HG03342 (cell line): ENCODE results near the gene RNF40.

ENCODE experiments used
- ATAC-seq: cut with Tn5 transposase; IDR thresholded peaks from one replicate; pipeline ENCODE4 v1.9.1; 2021; ENCODE audit warnings: mild to moderate bottlenecking, moderate library complexity; ENCODE audit not compliant: unreplicated experiment

The RNF40 gene

DNA sequence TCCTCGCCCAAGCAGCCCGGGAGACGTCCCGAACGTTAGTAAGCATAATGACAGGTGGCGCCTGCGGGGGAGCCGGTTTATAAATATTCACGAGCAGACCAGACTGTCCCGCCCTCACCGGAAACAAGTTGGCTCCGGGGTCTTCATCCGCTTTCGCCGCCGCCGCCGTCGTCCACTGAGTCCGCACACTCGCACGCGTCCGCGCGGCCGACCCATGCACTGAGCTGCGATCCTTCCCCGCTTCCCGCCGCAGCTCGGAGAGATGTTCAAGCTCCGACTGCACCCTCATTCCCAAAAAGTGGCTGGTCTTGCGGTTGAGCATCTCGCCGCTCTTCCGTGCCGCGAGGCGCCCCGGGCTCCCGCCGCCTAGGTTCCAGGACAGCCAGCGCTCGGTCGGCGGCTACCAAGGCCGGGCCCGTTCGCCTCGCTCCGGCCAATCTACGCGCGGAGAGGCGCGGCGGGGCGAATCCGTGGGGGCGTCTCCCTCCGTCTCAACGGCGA, 645 bp upstream of the RNF40 start:
- peak; percentile 26 for ATAC-seq

DNA sequence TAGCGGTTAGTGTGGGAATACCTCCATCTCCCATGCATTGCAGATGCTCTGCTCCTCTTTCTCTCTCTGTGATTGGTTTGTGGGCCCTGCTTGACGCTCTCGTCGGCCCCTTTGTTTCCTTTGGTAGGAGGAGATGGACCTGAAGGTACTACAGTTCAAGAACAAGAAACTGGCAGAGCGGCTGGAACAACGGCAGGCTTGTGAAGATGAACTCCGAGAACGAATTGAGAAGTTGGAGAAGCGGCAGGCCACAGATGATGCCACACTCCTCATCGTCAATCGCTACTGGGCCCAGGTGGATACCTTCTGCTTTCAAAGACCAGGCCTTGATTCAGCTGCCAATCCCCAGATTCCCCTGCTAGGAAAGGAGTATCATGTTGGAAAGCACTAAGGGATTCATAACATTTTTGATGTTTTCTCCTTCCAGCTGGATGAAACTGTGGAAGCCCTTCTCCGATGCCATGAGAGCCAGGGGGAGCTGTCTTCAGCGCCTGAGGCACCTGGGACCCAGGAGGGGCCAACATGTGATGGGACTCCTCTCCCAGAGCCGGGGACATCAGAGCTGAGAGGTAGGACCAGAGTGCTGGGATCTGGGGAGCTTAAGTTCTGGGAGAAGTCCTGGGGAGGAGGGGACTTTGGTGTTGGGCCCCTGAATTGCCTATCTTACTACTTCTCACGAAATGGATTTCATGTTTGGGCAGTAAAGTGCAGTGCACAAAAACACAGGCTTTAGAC, 1.0 kb downstream of the RNF40 start:
- no peak for ATAC-seq

DNA sequence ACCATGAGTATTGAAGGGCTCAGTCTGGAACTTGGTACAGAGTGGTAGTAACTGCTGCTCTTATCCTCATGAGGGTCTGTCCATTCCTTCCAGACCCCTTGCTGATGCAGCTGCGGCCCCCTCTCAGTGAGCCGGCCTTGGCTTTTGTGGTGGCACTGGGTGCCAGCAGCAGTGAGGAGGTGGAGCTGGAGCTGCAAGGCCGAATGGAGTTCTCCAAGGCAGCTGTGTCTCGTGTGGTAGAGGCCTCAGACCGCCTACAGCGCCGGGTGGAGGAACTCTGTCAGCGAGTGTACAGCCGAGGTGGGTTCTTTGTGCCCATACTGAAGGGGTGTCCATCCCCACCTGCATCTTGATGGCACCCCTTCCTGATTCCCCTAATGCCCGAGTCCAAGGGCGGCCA, 2.0 kb downstream of the RNF40 start:
- ATAC-seq, result no peak

DNA sequence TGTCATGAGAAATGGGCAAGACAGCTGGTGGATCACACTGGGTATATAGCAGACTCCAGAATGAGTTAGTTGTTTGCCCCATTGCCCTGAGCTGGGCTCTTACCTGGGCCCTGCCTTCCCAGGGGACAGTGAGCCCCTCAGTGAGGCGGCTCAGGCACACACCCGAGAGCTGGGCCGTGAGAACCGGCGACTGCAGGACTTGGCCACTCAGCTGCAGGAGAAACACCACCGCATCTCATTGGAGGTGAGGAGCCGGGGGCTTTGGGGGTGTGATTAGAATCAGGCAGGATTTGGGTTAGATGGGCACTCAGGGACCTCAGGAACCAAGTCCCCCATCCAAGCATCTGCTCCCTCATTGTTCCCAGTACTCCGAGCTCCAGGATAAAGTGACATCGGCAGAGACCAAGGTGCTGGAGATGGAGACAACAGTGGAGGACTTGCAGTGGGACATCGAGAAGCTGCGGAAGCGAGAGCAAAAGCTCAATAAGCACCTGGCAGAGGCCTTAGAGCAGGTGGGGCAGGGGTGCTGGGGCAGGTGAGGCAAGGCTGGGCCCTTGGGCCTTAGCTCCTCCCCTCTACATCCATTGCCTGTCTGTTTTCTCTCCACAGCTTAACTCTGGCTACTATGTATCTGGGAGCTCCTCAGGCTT, 2.8 kb downstream of the RNF40 start:
- ATAC-seq, result no peak

DNA sequence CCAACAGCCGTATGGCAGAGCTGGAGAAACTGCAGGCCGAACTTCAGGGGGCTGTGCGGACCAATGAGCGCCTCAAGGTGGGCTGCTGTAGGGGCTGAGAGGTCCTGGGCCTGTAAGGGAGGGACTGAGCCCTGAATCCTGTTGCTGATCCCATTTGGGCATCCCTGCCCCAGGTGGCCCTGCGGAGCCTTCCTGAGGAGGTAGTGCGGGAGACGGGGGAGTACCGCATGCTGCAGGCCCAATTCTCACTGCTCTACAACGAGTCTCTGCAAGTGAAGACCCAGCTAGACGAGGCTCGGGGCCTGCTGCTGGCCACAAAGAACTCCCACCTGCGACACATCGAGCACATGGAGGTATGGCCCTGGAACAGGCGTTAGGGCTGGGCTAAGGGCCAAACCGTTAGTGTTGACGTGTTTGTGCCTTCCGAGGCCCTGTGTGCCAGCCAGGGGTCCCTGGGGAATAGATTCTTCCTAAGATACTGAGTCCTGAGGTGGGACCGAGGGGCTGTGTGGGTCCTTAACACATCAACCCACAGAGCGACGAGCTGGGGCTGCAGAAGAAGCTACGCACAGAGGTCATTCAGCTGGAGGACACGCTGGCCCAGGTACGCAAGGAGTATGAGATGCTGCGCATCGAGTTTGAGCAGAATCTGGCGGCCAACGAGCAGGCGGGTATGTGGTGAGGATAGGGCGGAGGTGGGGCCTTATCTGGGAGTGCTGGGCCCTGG, 4.2 kb downstream of the RNF40 start:
- no peak for ATAC-seq

DNA sequence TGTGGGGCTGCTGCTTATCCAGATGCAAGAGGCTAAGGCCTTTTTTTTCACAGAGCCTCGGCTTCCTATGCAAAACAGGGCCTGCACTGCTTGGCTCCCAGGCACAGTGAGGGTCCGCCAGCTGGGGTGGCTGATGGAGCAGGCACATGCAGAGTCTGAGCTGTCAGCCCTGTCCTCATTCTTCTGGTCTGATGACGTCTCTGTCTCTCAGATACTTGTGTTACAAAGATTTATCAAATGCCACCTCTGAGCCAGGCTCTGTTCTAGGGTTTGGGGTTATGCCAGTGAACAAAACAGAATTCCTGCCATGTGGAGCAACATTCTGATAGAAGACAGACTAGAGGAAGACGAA, 4.8 kb downstream of the RNF40 start:
- no peak for ATAC-seq

DNA sequence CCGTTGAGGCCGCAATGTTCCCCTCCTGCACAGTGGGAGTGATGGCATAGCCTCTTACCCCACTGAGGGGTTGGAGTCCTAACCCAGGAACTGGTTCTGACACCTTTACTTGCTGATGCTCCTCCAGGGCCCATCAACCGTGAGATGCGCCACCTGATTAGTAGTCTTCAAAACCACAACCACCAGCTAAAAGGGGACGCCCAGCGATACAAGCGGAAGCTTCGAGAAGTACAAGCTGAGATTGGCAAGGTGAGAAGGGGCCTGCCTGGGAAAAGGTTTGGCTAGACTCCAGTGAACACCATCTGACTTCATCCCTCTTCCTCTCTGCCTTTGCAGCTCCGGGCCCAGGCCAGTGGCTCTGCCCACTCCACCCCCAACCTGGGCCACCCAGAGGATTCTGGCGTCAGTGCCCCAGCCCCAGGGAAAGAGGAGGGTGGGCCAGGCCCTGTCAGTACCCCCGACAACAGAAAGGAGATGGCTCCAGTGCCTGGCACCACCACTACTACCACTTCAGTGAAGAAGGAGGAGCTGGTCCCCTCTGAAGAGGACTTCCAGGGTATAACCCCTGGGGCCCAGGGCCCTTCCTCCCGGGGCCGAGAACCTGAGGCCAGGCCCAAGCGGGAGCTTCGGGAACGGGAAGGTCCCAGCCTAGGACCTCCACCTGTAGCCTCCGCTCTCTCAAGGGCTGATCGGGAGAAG, 5.8 kb downstream of the RNF40 start:
- no peak for ATAC-seq

DNA sequence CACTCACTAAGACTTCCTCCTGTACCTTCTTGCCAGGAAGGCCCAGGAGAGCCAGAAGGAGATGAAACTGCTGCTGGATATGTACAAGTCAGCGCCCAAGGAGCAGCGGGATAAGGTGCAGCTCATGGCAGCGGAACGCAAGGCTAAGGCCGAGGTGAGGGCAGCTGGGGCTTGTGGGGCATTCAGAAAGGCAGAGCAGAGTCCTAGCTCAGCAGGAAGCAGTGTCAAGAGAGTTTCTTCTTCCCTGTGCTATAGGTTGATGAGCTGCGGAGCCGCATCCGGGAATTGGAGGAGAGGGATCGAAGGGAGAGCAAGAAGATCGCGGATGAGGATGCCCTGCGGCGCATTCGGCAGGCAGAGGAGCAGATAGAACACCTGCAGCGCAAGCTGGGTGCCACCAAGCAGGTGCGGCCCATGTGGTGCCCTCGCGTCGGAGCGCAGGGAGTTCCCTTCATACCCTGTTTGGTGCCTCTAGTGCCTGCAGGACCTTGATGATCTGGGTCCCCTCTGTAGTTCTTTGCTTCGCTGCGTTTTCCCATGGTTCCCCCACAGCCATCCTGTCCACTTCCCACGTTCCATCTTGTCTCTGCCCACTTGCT, 6.6 kb downstream of the RNF40 start:
- ATAC-seq, result no peak

DNA sequence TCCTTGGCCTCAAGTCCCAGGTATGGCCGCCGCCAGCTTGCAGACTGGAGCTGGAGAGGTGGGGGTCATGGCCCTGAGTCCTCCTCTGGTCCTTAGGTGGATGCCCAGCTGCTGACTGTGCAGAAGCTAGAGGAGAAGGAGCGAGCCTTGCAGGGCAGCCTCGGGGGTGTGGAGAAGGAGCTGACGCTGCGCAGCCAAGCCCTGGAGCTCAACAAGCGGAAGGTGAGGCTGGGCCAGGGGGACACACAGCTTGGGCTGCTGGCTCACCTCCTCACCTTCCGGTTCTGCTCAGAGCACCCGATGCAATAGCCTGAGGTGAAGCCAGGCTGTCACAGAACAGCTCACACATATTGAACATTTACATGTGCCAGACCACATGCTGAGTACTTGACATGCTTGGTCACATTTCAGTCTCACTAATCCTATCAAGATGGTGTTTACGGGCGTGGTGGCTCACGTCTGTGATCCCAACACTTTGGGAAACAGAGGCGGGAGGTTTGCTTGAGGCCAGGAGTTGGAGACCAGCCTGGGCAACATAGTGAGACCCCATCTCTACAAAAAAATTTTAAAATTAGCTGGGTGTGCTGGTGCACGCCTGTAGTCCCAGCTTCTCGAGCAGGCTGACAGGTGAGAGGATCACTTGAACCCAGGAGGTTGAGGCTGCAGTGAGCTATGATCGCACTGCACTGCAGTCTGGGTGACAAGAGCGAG, 7.4 kb downstream of the RNF40 start:
- no peak for ATAC-seq

DNA sequence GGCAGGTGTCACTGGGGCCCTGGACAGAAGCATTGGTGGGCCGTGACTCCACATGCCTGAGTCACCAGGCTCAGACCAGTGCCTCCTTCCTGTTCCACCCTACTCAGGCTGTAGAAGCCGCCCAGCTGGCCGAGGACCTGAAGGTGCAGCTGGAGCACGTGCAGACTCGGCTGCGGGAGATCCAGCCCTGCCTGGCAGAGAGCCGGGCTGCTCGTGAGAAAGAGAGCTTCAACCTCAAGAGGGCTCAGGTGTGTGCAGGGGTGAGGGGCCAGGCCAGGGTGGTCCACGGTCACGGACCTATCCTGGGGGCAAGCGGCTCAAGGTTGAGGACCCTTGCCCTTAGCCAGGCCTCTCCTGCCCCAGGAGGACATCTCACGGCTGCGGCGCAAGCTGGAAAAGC, 9.6 kb downstream of the RNF40 start:
- no peak for ATAC-seq

DNA sequence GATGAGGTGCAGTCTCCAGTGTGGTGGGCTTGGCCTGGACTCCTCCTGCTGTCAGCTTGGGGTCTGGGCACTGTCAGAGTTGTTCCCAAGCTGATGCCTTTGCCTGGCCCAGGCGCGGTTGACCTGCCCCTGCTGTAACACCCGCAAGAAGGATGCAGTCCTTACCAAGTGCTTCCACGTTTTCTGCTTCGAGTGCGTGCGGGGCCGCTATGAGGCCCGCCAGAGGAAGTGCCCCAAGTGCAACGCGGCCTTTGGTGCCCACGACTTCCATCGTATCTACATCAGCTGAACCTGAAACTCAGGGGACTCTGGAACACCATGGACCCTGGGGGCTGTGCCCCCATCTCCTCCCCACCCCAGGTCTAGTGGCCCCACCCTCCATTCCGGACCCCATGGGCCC, 11.7 kb downstream of the RNF40 start:
- no peak for ATAC-seq

DNA sequence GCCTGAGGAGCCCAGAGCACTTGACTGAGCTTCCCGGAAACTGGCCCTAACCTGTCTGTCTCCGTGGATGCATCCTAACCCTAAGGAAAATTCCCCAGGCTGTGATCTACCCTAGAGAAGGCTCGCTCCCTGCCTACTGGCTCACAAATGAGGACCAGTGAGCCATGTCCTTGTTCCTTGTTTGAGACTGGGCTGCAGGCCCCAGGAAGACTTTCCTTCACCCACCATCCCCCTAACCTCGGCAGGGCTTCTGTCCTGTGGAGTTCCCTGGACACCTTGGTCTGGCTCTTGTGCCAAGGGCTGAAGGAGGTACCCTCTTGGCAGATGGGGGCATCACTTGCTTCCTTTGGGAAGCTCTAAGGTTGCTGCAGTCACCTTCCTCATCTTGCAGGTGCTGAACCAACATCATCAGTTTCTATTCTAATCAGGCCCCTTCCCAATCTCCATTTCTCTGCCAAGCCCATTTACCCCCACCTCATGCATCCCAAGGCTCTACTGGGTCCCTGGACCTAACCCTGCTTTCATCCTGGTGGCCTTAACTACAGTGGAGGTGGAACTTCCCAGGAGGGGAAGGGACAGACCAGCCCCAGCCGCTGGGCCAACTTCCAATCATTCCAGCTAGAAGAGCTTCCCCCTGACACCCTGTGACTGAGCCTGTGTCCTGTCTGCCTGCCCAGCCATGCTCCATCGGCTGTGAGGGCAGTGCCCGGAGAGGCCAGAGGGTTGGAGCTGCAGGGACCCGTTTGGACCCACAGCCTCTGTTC, 12.4 kb downstream of the RNF40 start:
- no peak for ATAC-seq

DNA sequence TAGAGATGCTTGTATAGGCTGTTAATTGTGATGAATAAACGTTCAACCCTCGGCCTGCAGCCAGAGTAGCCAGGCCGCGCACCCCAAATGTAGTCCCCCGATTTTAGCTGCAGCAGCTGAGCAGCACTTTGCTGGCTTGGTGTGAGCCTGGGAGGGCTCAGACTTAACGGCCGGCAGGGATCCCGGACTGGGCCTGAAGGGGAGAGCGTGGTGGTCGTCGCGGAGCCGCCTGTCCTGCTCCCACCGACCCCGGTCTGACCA, 12.9 kb downstream of the RNF40 start:
- no peak for ATAC-seq

DNA sequence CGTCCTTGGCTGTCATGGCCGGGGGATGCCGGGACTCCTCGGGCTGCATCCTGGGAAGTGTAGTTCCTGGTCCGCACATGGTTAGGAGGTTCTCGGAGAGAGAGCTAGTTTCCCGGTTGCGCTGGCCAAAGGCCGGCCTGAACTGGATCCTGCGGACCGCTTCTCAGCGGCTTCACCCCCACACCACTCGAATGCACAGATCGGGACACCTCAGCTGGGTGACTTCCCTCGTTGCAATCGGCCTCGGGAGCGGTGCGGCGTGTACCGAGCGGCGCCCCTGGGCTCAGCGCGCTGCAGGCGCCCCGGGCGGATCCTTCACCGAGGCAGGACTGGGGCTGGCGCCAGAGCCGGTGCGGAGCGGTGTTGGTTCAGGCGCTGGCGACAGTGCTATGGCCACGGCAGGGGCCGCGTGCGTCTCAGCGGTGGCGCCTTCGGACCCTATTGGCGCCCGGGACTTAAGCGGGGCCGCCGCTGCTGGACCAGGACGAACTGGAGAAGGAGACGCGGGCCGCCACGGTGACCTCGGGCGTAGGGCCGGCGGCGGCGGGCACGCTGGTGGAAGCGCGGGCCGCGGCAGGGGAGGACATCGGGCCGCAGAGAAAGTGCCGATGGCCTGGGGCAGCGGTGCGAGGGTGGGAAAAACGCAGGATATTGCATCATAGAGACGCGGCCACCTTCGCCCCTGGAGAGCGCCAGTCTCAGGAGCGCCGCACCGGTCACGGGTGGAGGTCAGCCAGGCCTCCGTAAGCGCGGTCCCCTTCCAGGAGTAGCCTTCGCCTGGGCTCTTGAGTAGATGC, 13.5 kb downstream of the RNF40 start:
- peak; percentile 52 for ATAC-seq

DNA sequence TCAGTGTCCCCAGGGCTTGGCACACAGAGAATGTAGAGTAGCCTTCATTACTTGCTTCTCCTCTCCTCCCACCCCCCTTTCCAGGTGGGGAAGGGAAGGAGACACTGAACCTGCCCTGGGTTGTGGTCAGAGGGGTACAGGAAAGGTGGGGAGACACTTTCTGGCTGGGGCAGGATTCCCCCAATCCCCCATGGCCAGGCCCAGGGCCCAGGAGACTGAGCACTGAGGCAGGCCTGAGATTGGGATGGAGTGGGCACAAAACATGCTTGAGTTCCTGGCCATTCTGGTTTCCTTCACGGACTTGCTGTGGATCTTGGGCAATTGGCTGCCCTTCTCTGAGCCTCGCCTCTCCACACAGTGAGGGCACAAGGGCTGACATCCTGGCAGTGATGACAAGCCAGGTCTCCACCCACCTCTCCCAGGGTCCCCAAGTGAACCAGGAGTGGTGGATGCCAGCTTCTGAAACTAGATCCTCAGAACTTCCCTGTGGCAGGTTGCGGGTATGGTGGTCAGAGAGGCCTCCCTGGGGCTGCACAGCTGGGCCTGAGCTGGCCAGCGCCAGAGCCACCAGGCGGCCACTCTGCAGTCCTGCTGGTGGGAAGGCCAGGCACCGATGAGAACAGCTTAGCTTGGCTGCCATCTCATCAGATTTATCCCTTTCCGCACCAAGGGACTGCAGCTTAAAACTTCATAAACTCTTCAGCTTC, 15.6 kb downstream of the RNF40 start:
- ATAC-seq, result no peak

DNA sequence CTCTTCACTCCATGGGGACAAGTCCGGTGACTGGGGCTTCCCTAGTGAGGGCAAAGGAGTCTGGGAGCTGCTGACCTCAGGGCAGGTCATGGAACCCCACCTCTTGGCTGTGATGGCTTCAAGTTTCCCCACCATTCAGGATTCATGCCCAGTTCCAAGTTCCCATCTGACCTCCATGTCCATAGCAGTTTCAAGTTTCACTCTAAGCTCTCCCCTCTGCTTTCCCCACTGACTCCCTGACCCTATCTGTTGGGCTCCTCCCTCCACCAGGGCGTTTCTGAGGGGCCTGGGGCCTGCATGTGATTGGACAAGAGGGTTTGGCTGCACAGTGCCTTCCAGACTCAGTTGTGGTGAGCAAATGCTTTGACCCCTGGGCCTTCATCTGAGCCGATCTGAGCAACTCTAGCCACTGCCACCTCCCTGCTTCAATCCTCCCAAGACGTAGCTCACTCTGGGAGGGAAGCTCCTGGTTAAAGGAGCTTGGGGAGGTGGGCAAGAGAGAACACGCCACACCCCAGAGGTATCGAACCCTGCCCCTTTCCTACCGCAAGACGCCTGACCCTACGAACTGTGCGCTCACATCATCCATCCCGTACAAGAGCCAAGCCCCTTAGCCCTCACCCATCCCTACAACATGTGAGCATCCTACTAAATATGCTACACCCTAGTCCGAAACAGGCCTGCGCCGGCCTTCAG, 16.6 kb downstream of the RNF40 start:
- ATAC-seq, result no peak

DNA sequence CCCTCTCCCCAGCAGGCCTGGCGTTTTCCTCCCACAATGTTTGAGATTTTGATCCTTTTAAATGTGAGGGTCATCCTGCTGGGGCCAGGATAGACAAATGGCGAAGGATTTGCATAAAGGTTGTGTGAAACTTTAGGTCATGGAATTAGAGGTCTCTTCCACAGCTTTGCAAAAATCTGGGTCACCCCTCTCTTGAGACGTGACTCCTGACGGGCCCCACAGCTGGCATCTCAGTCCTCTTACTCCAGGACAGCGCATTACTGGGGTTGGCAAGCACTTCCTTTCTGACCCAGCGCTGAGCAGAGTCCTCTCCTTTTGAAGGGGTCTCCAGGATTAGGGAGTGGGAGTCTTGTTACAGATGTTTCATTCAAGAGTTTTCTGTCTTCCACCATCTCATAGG, 17.5 kb downstream of the RNF40 start:
- no peak for ATAC-seq

DNA sequence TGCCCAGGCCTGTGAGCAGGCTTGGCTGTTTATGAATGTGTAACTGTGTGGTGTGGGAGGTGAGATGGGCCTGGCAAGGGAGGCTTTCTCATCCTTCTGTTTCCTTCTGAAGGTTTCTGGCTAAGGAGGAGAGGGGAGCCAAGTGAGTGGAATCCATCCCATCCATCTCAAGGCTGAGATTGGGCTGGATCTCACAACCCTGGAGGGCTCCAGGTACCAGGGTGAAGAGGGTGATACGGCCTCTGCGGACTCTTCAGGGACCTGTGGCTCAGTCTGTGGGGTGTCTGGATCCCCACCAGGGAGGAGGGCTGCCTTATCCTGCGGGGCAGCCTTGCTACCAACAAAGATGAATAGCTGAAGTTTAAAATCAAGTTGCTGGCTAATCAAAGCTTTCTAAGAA, 17.9 kb downstream of the RNF40 start:
- ATAC-seq, result no peak
